HFFc6 (cell line): ENCODE data around the gene HLA-DPB1. TPM values are rescaled to one million over a fixed set of nuclear protein-coding genes. Genes with fewer than 3 reads are reported as not detected.
"Not testable (repeated sequence)": the region's sequence is repeated elsewhere in the genome, so short reads cannot be mapped to it uniquely, and the experiment has no call there.

ENCODE experiments used
- DNase-seq: peaks from one replicate; pipeline ENCODE4 v3.0.0-alpha.2; 2018
- H3K27ac Mint-ChIP-seq: 2 replicates; pipeline ENCODE4 v1.8.0; 2020; ENCODE audit warnings: mild to moderate bottlenecking, mixed read lengths
- H3K27me3 Mint-ChIP-seq: 2 replicates; pipeline ENCODE4 v1.8.0; 2021; ENCODE audit warnings: mild to moderate bottlenecking, moderate library complexity, mixed read lengths; ENCODE audit not compliant: insufficient read depth
- H3K36me3 Mint-ChIP-seq: 2 replicates; pipeline ENCODE4 v1.8.0; 2021; ENCODE audit warnings: low read depth, mixed read lengths
- H3K4me1 Mint-ChIP-seq: 2 replicates; pipeline ENCODE4 v1.8.0; 2020; ENCODE audit warnings: low read depth, mixed read lengths
- H3K4me3 Mint-ChIP-seq: 2 replicates; pipeline ENCODE4 v1.8.0; 2020; ENCODE audit warnings: mild to moderate bottlenecking, moderate library complexity, mixed read lengths
- H3K9me3 Mint-ChIP-seq: 2 replicates; pipeline ENCODE4 v1.8.0; 2020; ENCODE audit warnings: mild to moderate bottlenecking, mixed read lengths
- CTCF ChIP-seq: fragments of 200-600 bp; sonication (generic); IDR thresholded peaks from 2 replicates; pipeline ENCODE4 v1.5.0; 2021; ENCODE audit warnings: antibody characterized with exemption, mild to moderate bottlenecking
- total RNA-seq, 6 experiments: library from RNA; stranded (reverse); fragmentation: NEBNext Ultra II Directional; extraction: Animal tissue kit (Norgen Biotek cat#: 25700); gene quantifications; 2 replicates in 1 of 6; 3 replicates in 5 of 6; pipeline ENCODE4 v1.2.3, GENCODE V29; 2021

The HLA-DPB1 gene
- total RNA-seq, 6 experiments from 2014 or later: 1.6 to 4.8 (median 1.9) TPM

GRCh38 chr6:33093855-33094254 is 18.1 kb downstream of the HLA-DPB1 start:
- Mint-ChIP-seq H3K4me1 (no peaks in the 10 kb centered on the region; the same call in 1 of the 2 replicates), H3K27me3 (peaks cover 29% of the 10 kb centered on the region), H3K27ac (no peak overlapping the region), H3K4me3 (no peak overlapping the region), H3K9me3 (peaks cover 9% of the 10 kb centered on the region; the same call in 1 of the 2 replicates), H3K36me3 (no peaks in the 10 kb centered on the region)
- DNase-seq: no peak
- no peak for TF ChIP-seq CTCF

DNA sequence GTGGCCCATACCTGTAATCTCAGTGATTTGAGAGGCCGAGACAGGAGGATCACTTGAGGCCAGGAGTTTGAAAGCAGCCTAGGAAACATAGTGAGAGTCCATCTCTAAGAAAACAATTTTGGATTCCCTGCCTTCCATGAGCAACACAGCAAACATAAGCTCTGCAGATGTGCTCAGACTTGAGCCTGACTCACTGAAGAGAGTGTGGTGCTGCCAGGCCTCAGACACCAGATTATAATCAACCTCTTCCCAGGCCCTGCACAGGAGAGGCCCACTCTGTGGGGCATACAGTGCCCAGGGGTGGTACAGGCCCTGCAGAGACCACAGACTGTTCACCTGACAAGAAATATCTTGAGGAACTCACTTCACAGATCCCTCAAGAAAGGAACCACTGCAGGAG is 19.9 kb downstream of the HLA-DPB1 start:
- Mint-ChIP-seq H3K4me1 (no peaks in the 10 kb centered on the region), H3K36me3 (no peaks in the 10 kb centered on the region), H3K27ac (no peak overlapping the region), H3K4me3 (no peak overlapping the region), H3K9me3 (peaks cover 24% of the 10 kb centered on the region; the same call in 1 of the 2 replicates), H3K27me3 (peaks cover 27% of the 10 kb centered on the region)
- TF ChIP-seq CTCF: no peak
- peak; percentile 11 for DNase-seq

- not testable (repeated sequence) for DNase-seq, H3K4me1 Mint-ChIP-seq, H3K27ac Mint-ChIP-seq, H3K36me3 Mint-ChIP-seq, H3K4me3 Mint-ChIP-seq
- peaks cover 16% of the 10 kb centered on the region for H3K27me3 Mint-ChIP-seq
- peaks cover 36% of the 10 kb centered on the region for H3K9me3 Mint-ChIP-seq
These were observed 25.4 kb downstream of the HLA-DPB1 start for GRCh38 chr6:33101121-33101737.

DNA sequence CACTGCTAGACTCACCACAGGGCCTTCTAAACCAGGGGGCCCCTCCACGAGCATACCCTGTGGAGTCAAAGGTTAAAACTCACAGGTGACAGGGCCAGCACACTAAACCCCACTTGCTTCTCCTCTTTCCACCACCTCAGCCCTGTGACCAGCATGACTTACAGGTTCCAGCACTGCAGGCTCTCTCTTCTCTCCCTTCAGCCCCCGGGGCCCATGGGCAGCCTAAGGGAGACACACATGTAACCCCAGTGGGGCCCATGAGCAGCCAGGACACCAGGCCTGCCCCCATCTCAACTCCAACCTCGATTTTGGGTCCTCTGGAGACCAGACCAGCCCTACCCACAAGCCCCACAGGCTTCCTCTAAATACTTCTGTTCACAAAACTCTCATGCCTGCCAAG is 28.0 kb downstream of the HLA-DPB1 start:
- Mint-ChIP-seq H3K27ac (no peak overlapping the region), H3K4me1 (no peaks in the 10 kb centered on the region), H3K4me3 (no peak overlapping the region), H3K27me3 (peaks cover 19% of the 10 kb centered on the region), H3K9me3 (peaks cover 27% of the 10 kb centered on the region), H3K36me3 (no peaks in the 10 kb centered on the region)
- no peak for DNase-seq
- TF ChIP-seq CTCF: no peak

- peaks cover 20% of the 10 kb centered on the region for H3K9me3 Mint-ChIP-seq
- no peak overlapping the region for H3K4me3 Mint-ChIP-seq
- H3K27me3 Mint-ChIP-seq: peaks cover 22% of the 10 kb centered on the region
- H3K36me3 Mint-ChIP-seq: no peaks in the 10 kb centered on the region
- TF ChIP-seq CTCF: no peak
- no peak for DNase-seq
- H3K4me1 Mint-ChIP-seq: no peaks in the 10 kb centered on the region
- H3K27ac Mint-ChIP-seq: no peak overlapping the region
These were observed 29.1 kb downstream of the HLA-DPB1 start for GRCh38 chr6:33104887-33105286.

DNA sequence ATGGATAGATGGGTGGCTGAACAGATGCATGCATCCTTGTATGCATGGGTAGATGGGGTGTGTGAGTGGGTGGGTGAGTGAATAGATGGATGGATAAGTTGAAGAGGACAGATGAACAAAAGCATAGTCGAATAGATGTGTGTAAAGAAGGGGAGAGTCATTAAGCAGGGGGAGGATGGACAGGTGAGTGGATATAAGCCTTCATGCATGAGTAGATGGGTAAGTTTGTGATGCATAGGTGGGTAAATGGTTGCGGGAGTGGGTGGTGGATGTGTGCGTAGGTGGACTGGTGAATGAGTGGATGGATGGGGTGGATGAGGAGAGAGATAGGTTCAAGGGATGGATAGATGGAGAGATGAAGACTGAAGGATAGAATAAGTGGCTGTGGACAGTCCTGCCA is 29.6 kb downstream of the HLA-DPB1 start:
- no peak for DNase-seq
- Mint-ChIP-seq H3K4me1 (no peaks in the 10 kb centered on the region), H3K27me3 (peaks cover 22% of the 10 kb centered on the region), H3K9me3 (peaks cover 15% of the 10 kb centered on the region), H3K27ac (no peak overlapping the region), H3K36me3 (no peaks in the 10 kb centered on the region), H3K4me3 (no peak overlapping the region)
- TF ChIP-seq CTCF: no peak
